HL-60/S4 treated with retinoic acid at 250 ng/mL for 4 days and 3 days (cell line): ENCODE results near the gene HECTD4.
"Not testable (repeated sequence)": the region's sequence is repeated elsewhere in the genome, so short reads cannot be mapped to it uniquely, and the experiment has no call there.

ENCODE experiments used
- in situ Hi-C: fragments of 300-500 bp; cut with MboI; formaldehyde crosslinking; loops from 2 replicates; pipeline ENCODE4 v1.7.0; 2022; ENCODE audit warnings: low sequenced_read_pairs

HECTD4 gene

GRCh38 chr12:112381883-112382796, at the start of gene HECTD4:
TSS of gene HECTD4 (minus strand) at chr12:112382431. CDS start at chr12:112382128, 303 bp downstream.
- in situ Hi-C loops, result loop anchor here (10.0 kb wide), 2 partner anchors 427 to 557 kb away; no protein-coding TSS in a partner anchor

GRCh38 chr12:112431965-112432364, 49.7 kb upstream of the HECTD4 start:
- in situ Hi-C loops, result no loop called here

- in situ Hi-C loops, result no loop called here
Observed at GRCh38 chr12:112430929-112431328, 48.7 kb upstream of the HECTD4 start.

- in situ Hi-C loops, result no loop called here
Observed at GRCh38 chr12:112427760-112428159, 45.5 kb upstream of the HECTD4 start.

- in situ Hi-C loops, result no loop called here
Observed at GRCh38 chr12:112425582-112426382, 43.6 kb upstream of the HECTD4 start.

- in situ Hi-C loops, result no loop called here
Observed at GRCh38 chr12:112424126-112424525, 41.9 kb upstream of the HECTD4 start.

- in situ Hi-C loops, result no loop called here
Observed at GRCh38 chr12:112422531-112422930, 40.3 kb upstream of the HECTD4 start.

- in situ Hi-C loops, result no loop called here
Observed at GRCh38 chr12:112421363-112421762, 39.1 kb upstream of the HECTD4 start.

GRCh38 chr12:112420740-112421139, 38.5 kb upstream of the HECTD4 start:
- in situ Hi-C loops, result no loop called here

GRCh38 chr12:112419297-112420133, 37.3 kb upstream of the HECTD4 start:
- in situ Hi-C loops, result no loop called here

- in situ Hi-C loops, result no loop called here
Observed at GRCh38 chr12:112418608-112419296, 36.5 kb upstream of the HECTD4 start, which contains the start of gene PTPN11. TSS of gene PTPN11 (plus strand) at chr12:112418947. CDS start at chr12:112419112, 165 bp downstream.

- in situ Hi-C loops, result no loop called here
Observed at GRCh38 chr12:112418273-112418607, 36.0 kb upstream of the HECTD4 start.

GRCh38 chr12:112415457-112415856, 33.2 kb upstream of the HECTD4 start:
- in situ Hi-C loops, result not testable (repeated sequence)

- in situ Hi-C loops, result no loop called here
Observed at GRCh38 chr12:112413855-112414625, 31.8 kb upstream of the HECTD4 start.

- in situ Hi-C loops, result no loop called here
Observed at GRCh38 chr12:112409906-112410244, 27.6 kb upstream of the HECTD4 start.

- in situ Hi-C loops, result no loop called here
Observed at GRCh38 chr12:112409064-112409905, 27.1 kb upstream of the HECTD4 start, which contains the start of gene RPL6. TSS of gene RPL6 (minus strand) at chr12:112409605. CDS start at chr12:112408656, 949 bp downstream.

GRCh38 chr12:112408621-112409020, 26.4 kb upstream of the HECTD4 start:
- in situ Hi-C loops, result no loop called here

- in situ Hi-C loops, result not testable (repeated sequence)
Observed at GRCh38 chr12:112407683-112408082, 25.5 kb upstream of the HECTD4 start.
